ENCODE results near the gene NME3. TPM values are rescaled to one million over a fixed set of nuclear protein-coding genes. Genes with fewer than 3 reads are reported as not detected.
A peak's percentile ranks its signal among the peaks of the same experiment; 100 is the strongest.

Gene NME3
- total RNA-seq, 1 donor from 2014 or later: 15.6 TPM

GRCh38 chr16:1760911-1761310 lies 10.4 kb downstream of the NME3 start:
- TF ChIP-seq EZH2 (IDR thresholded peaks at IDR 0.05) (no peak), EZH2phosphoT487 (IDR thresholded peaks at IDR 0.05) (no peak), CTCF (IDR thresholded peaks at IDR 0.05) (no peak)
- H3K4me2 ChIP-seq: no peak overlapping the region
- no peak overlapping the region for H3K9ac ChIP-seq
- H3K27ac Mint-ChIP-seq: peak overlapping the region; percentile 93
- no peaks in the 10 kb centered on the region for H3K79me2 ChIP-seq (ENCODE audit: low read depth)
- peaks cover 4% of the 10 kb centered on the region for H3K36me3 Mint-ChIP-seq
- H3K4me1 Mint-ChIP-seq: no peaks in the 10 kb centered on the region
- H3K27me3 ChIP-seq: no peaks in the 10 kb centered on the region
- H3K4me3 Mint-ChIP-seq: no peak overlapping the region
- no peak overlapping the region for H3K4me3 ChIP-seq
- H4K20me1 ChIP-seq (ENCODE audit: low read depth): peaks cover 15% of the 10 kb centered on the region
- H3K27ac ChIP-seq: no peak overlapping the region
- DNase-seq (ENCODE audit: low spot score): no peak
- peaks cover 8% of the 10 kb centered on the region for H3F3A ChIP-seq (ENCODE audit: low read depth)
- H2AFZ ChIP-seq (replicated peaks): no peak overlapping the region
- H3K9me3 ChIP-seq (ENCODE audit: low read depth): no peaks in the 10 kb centered on the region
- H3K27me3 Mint-ChIP-seq (ENCODE audit: insufficient read depth, low read depth): peaks cover 1% of the 10 kb centered on the region
- H3K9me3 Mint-ChIP-seq: no peaks in the 10 kb centered on the region
- H3K4me1 ChIP-seq: no peaks in the 10 kb centered on the region
- H3K36me3 ChIP-seq: no peaks in the 10 kb centered on the region

GRCh38 chr16:1759511-1759910 lies 11.8 kb downstream of the NME3 start:
- Histone ChIP-seq H3K4me3 (no peak overlapping the region), H3K36me3 (no peaks in the 10 kb centered on the region), H3K4me1 (no peaks in the 10 kb centered on the region), H4K20me1 (ENCODE audit: low read depth) (peaks cover 13% of the 10 kb centered on the region), H3K79me2 (ENCODE audit: low read depth) (no peaks in the 10 kb centered on the region), H3K4me2 (no peak overlapping the region), H3F3A (ENCODE audit: low read depth) (peaks cover 8% of the 10 kb centered on the region), H3K27me3 (no peaks in the 10 kb centered on the region), H3K9me3 (ENCODE audit: low read depth) (no peaks in the 10 kb centered on the region), H2AFZ (replicated peaks) (no peak overlapping the region), H3K27ac (no peak overlapping the region), H3K9ac (no peak overlapping the region)
- Mint-ChIP-seq H3K36me3 (peaks cover 5% of the 10 kb centered on the region), H3K9me3 (no peaks in the 10 kb centered on the region), H3K27ac (no peak overlapping the region), H3K4me1 (no peaks in the 10 kb centered on the region), H3K27me3 (ENCODE audit: insufficient read depth, low read depth) (peaks cover 4% of the 10 kb centered on the region), H3K4me3 (no peak overlapping the region)
- TF ChIP-seq EZH2 (IDR thresholded peaks at IDR 0.05) (no peak), EZH2phosphoT487 (IDR thresholded peaks at IDR 0.05) (no peak), CTCF (IDR thresholded peaks at IDR 0.05) (no peak)
- DNase-seq (ENCODE audit: low spot score): no peak

GRCh38 chr16:1758923-1759322 lies 12.4 kb downstream of the NME3 start:
- Mint-ChIP-seq H3K9me3 (no peaks in the 10 kb centered on the region), H3K36me3 (peaks cover 7% of the 10 kb centered on the region), H3K4me1 (no peaks in the 10 kb centered on the region), H3K27ac (no peak overlapping the region), H3K4me3 (no peak overlapping the region), H3K27me3 (ENCODE audit: insufficient read depth, low read depth) (peaks cover 4% of the 10 kb centered on the region)
- Histone ChIP-seq H4K20me1 (ENCODE audit: low read depth) (peaks cover 8% of the 10 kb centered on the region), H3K36me3 (no peaks in the 10 kb centered on the region), H3K4me2 (no peak overlapping the region), H3K79me2 (ENCODE audit: low read depth) (no peaks in the 10 kb centered on the region), H3K4me1 (no peaks in the 10 kb centered on the region), H3K9me3 (ENCODE audit: low read depth) (no peaks in the 10 kb centered on the region), H3K27me3 (no peaks in the 10 kb centered on the region), H3K9ac (no peak overlapping the region), H3K4me3 (no peak overlapping the region), H3K27ac (no peak overlapping the region), H2AFZ (replicated peaks) (no peak overlapping the region), H3F3A (ENCODE audit: low read depth) (peaks cover 8% of the 10 kb centered on the region)
- no peak for DNase-seq (ENCODE audit: low spot score)
- no peak for TF ChIP-seq EZH2 (IDR thresholded peaks at IDR 0.05)
- TF ChIP-seq EZH2phosphoT487 (IDR thresholded peaks at IDR 0.05): no peak
- no peak for TF ChIP-seq CTCF (IDR thresholded peaks at IDR 0.05)

Measured in neural progenitor cell (in vitro differentiated cells).